Bronchial epithelial cell (primary cell): ENCODE data around the gene PPP6R3. TPM values are rescaled to one million over a fixed set of nuclear protein-coding genes. Genes with fewer than 3 reads are reported as not detected.

Experiments
- DNase-seq: peaks from one replicate; pipeline ENCODE4 v3.0.0-alpha.2; 2010; ENCODE audit warnings: low read depth
- FAIRE-seq: peaks from 2 replicates; lab custom pipeline; 2011; peaks lifted over from hg19 to GRCh38; lab: Jason Lieb, UNC
- H3K27me3 ChIP-seq: 2 replicates; pipeline ENCODE4 v1.5.1; 2011; ENCODE audit warnings: low read length; ENCODE audit not compliant: control insufficient read depth, insufficient read depth
- H3K36me3 ChIP-seq: 2 replicates; pipeline ENCODE4 v1.5.1; 2011; ENCODE audit warnings: low read length; ENCODE audit not compliant: control insufficient read depth, insufficient read depth
- H3K4me3 ChIP-seq: 2 replicates; pipeline ENCODE4 v1.5.1; 2011; ENCODE audit warnings: mild to moderate bottlenecking, low read depth, low read length, control low read depth
- CTCF ChIP-seq: IDR thresholded peaks from 2 replicates; pipeline ENCODE4 v1.5.1; 2011; ENCODE audit warnings: mild to moderate bottlenecking, moderate library complexity, low read length, control low read depth, inconsistent platforms; ENCODE audit not compliant: insufficient read depth, severe bottlenecking
- total RNA-seq: library from RNA; depleted of rRNA; stranded (reverse); fragments of >200 nt; gene quantifications from 2 replicates; pipeline ENCODE4 v1.2.1, GENCODE V29; 2014

The PPP6R3 gene
- total RNA-seq, 1 donor from 2014 or later, result 93.5 TPM

DNA sequence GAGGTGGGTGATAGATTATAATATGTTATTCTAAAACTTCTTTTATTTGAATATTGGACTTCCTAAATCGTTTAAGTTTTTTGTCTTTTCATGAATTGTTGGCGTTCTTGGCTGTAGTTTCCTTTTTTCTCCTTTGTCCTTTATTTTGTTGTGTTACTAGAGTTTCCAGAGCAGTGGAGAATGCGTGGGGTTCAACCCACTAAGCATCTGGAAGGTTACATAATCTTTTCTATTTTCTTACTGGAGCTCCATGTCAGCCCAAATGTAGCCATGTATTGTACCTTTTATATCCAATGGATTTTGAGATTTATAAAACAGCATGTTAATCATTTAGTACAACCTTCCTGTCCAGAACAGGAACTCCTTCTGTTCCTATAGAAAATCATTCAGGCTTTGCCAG, 63.2 kb downstream of the PPP6R3 start:
- Histone ChIP-seq H3K36me3 (peaks cover 26% of the 10 kb centered on the region), H3K27me3 (no peaks in the 10 kb centered on the region), H3K4me3 (no peak overlapping the region)
- DNase-seq (no peak), FAIRE-seq (no peak)
- TF ChIP-seq CTCF, result no peak

GRCh38 chr11:68524213-68524612, 63.7 kb downstream of the PPP6R3 start:
- TF ChIP-seq CTCF, result no peak
- Histone ChIP-seq H3K4me3 (no peak overlapping the region), H3K27me3 (no peaks in the 10 kb centered on the region), H3K36me3 (peaks cover 26% of the 10 kb centered on the region)
- DNase-seq (peak; percentile 29), FAIRE-seq (no peak)

DNA sequence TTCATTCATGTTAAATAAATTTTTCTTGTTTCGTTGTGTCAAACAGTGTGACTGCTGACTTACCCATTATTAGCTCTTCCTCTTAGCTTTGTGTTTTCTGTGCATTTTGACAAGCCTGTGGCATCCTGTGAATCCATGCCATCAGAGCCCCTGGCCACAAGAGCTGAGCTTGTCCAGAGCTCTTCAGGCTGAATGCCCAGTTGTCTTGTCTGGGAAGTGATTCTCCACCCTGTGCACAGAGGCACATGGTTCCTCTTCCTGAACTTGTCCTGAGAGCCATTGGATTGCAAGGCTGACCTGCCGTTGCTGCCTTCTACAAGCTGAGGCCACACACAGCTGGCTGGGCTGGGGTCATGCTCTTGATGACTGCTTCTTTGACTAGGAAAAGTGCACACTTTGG, 64.1 kb downstream of the PPP6R3 start:
- TF ChIP-seq CTCF, result no peak
- FAIRE-seq (no peak), DNase-seq (no peak)
- Histone ChIP-seq H3K27me3 (no peaks in the 10 kb centered on the region), H3K4me3 (no peak overlapping the region), H3K36me3 (peaks cover 26% of the 10 kb centered on the region)

DNA sequence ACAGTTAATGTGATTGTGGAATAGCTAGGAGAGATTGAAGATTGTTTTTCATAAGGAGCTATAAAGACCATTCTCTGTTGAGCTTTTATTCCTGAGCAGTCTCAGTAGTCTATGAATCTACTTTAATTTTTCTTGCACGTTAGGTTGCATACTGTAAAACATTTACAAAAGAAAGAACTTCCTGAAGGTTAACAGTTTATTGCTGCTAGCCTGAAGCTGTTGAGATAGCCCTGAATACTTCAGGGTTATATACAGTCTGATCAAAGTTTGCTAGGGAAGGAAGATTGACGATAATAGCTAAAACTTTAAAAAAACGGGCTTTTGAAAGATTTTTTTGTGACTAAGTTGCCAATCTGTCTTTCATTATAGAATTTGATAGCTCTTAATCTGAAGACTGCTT, 64.8 kb downstream of the PPP6R3 start:
- no peak for DNase-seq
- no peak for FAIRE-seq
- peaks cover 21% of the 10 kb centered on the region for H3K36me3 ChIP-seq

DNA sequence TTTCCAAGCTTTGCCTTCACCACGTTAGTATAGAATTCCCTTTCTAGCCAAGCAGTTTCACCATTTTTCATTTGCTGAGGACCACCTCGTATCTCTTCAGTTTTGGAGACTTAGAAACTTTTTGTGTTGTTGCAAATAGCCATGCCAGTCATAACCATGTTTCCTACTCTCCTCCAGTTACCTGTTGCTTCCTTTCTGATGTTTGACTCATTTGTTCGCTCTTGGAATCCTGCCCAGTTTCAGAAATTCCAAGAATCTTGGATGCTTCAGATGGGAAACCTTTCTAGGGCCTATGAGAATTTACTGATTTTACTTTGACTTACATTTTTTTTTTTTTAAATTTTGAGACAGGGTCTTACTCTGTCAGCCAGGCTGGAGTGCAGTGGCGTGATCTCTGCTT, 65.4 kb downstream of the PPP6R3 start:
- H3K36me3 ChIP-seq, result peaks cover 18% of the 10 kb centered on the region
- peak; percentile 68 for DNase-seq

More for the DNA sequence above, 64.8 kb downstream of the PPP6R3 start:
- Histone ChIP-seq H3K27me3 (no peaks in the 10 kb centered on the region), H3K4me3 (no peak overlapping the region)
- TF ChIP-seq CTCF, result no peak

More for the DNA sequence above, 65.4 kb downstream of the PPP6R3 start:
- no peak for TF ChIP-seq CTCF
- peak; percentile 28 for FAIRE-seq
- Histone ChIP-seq H3K4me3 (no peak overlapping the region), H3K27me3 (no peaks in the 10 kb centered on the region)
